ENCODE measurements around the gene EML6.

The EML6 gene

DNA sequence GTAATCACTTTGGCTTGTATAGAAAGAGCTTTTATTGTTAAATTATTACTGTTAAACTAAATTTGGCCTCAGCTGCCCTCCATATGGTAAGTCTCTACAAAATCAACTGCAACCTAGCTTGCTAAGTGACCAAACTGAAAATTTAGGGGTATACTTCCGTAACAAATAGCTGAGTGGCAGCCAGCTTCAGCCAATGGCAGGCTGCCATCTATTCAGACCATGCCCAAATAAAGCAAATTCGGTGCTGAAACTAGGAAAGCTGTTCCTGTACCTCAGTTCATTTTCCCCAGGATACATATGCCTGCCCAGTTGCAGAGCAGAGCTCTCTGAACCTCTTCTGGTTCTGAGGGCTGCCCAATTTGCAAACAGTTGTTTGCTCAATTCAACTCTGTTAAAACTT is 94.8 kb downstream of the EML6 start:
- Histone ChIP-seq H3K36me3 (ENCODE audit: control insufficient read depth, insufficient read depth, low read length) (no peaks in the 10 kb centered on the region), H3K79me1 (ENCODE audit: low read length) (no peaks in the 10 kb centered on the region), H3K27ac (ENCODE audit: low read depth, low read length) (no peak overlapping the region), H2BK15ac (replicated peaks; ENCODE audit: low read depth) (no peak overlapping the region), H3K4me3 (ENCODE audit: low read length) (no peak overlapping the region), H3K4me2 (ENCODE audit: low read length) (no peak overlapping the region), H2BK120ac (ENCODE audit: low read depth, low read length) (no peak overlapping the region), H4K5ac (ENCODE audit: low read length) (no peak overlapping the region), H3K4ac (ENCODE audit: low read depth, low read length) (no peak overlapping the region), H3K4me1 (ENCODE audit: control insufficient read depth, low read depth, low read length) (no peaks in the 10 kb centered on the region), H3K79me2 (ENCODE audit: control insufficient read depth, insufficient read depth, low read length) (no peaks in the 10 kb centered on the region), H2BK5ac (ENCODE audit: low read length) (no peak overlapping the region), H3K56ac (ENCODE audit: low read length) (no peak overlapping the region), H3K9ac (ENCODE audit: low read length) (no peak overlapping the region), H3K18ac (ENCODE audit: low read length) (no peak overlapping the region), H2AK5ac (ENCODE audit: low read length) (no peak overlapping the region), H3K27me3 (ENCODE audit: insufficient read depth, low read length, poor library complexity) (no peaks in the 10 kb centered on the region), H3K23ac (ENCODE audit: low read length) (no peak overlapping the region), H4K8ac (ENCODE audit: low read depth, low read length) (no peak overlapping the region)
- no peak for DNase-seq
- WGBS (ENCODE audit: extremely low coverage, insufficient coverage, low lambda C conversion rate) = no CpG with 5 or more reads among the region's 2 CpGs

DNA sequence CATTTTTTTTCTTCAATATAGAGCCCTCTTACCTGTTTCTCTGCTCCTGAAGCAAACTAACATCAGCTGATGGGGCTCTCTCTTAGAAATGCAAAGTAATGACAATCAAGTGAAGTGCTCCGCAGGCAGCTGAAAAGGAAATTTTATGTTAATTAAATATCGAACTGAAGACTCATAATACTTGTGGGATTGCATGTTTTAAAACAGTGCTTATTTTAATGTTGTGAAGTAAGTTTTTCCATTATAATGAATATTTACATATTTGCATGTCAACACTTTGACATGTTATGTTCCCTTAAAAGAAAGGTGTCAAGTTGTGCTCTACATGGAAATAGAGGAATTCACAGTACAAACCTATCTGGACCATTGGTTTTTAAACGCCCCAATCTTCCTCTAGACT is 97.1 kb downstream of the EML6 start:
- Histone ChIP-seq H2BK120ac (ENCODE audit: low read depth, low read length) (no peak overlapping the region), H3K79me2 (ENCODE audit: control insufficient read depth, insufficient read depth, low read length) (no peaks in the 10 kb centered on the region), H4K8ac (ENCODE audit: low read depth, low read length) (no peak overlapping the region), H3K4me2 (ENCODE audit: low read length) (no peak overlapping the region), H3K18ac (ENCODE audit: low read length) (no peak overlapping the region), H3K4ac (ENCODE audit: low read depth, low read length) (no peak overlapping the region), H2AK5ac (ENCODE audit: low read length) (no peak overlapping the region), H2BK5ac (ENCODE audit: low read length) (no peak overlapping the region), H4K5ac (ENCODE audit: low read length) (no peak overlapping the region), H3K4me1 (ENCODE audit: control insufficient read depth, low read depth, low read length) (no peaks in the 10 kb centered on the region), H3K27ac (ENCODE audit: low read depth, low read length) (no peak overlapping the region), H3K79me1 (ENCODE audit: low read length) (no peaks in the 10 kb centered on the region), H3K27me3 (ENCODE audit: insufficient read depth, low read length, poor library complexity) (no peaks in the 10 kb centered on the region), H3K56ac (ENCODE audit: low read length) (no peak overlapping the region), H2BK15ac (replicated peaks; ENCODE audit: low read depth) (no peak overlapping the region), H3K9ac (ENCODE audit: low read length) (no peak overlapping the region), H3K23ac (ENCODE audit: low read length) (no peak overlapping the region), H3K36me3 (ENCODE audit: control insufficient read depth, insufficient read depth, low read length) (no peaks in the 10 kb centered on the region), H3K4me3 (ENCODE audit: low read length) (no peak overlapping the region)
- 100% methylated on average over 1 of the region's 3 CpGs for WGBS (ENCODE audit: extremely low coverage, insufficient coverage, low lambda C conversion rate)
- DNase-seq = no peak

DNA sequence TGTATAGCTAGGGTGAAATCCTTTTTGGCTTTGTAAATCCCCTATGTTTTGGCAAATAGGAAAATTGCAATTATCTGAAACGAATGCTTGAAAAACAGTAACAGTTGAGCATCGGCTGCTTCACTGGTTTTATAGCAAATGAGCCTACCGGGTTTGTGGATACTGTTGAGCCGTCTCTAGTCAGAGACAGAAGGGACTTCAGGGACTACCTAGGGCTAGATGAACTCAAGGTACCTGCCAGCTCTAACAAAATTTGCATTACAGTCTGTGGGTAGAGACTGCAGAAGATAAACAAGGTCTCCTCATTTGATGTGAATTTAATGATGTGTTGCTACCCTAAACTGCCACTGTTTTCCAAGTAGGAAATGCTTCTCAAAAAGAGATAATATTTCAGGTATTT is 101.1 kb downstream of the EML6 start:
- H3K27me3 ChIP-seq (ENCODE audit: insufficient read depth, low read length, poor library complexity) = no peaks in the 10 kb centered on the region
- no peak overlapping the region for H3K18ac ChIP-seq (ENCODE audit: low read length)
- no peak overlapping the region for H2AK5ac ChIP-seq (ENCODE audit: low read length)
- H2BK15ac ChIP-seq (replicated peaks; ENCODE audit: low read depth) = no peak overlapping the region
- H3K4me1 ChIP-seq (ENCODE audit: control insufficient read depth, low read depth, low read length) = no peaks in the 10 kb centered on the region
- no peak overlapping the region for H4K8ac ChIP-seq (ENCODE audit: low read depth, low read length)
- H3K4ac ChIP-seq (ENCODE audit: low read depth, low read length) = no peak overlapping the region
- WGBS (ENCODE audit: extremely low coverage, insufficient coverage, low lambda C conversion rate) = no CpG with 5 or more reads among the region's 4 CpGs
- H2BK120ac ChIP-seq (ENCODE audit: low read depth, low read length) = no peak overlapping the region
- H2BK5ac ChIP-seq (ENCODE audit: low read length) = no peak overlapping the region
- H3K4me2 ChIP-seq (ENCODE audit: low read length) = no peak overlapping the region
- H3K23ac ChIP-seq (ENCODE audit: low read length) = no peak overlapping the region
- no peak for DNase-seq
- H3K4me3 ChIP-seq (ENCODE audit: low read length) = no peak overlapping the region
- no peak overlapping the region for H3K27ac ChIP-seq (ENCODE audit: low read depth, low read length)
- no peak overlapping the region for H3K9ac ChIP-seq (ENCODE audit: low read length)
- H3K56ac ChIP-seq (ENCODE audit: low read length) = no peak overlapping the region
- H3K79me1 ChIP-seq (ENCODE audit: low read length) = no peaks in the 10 kb centered on the region
- no peaks in the 10 kb centered on the region for H3K36me3 ChIP-seq (ENCODE audit: control insufficient read depth, insufficient read depth, low read length)
- no peaks in the 10 kb centered on the region for H3K79me2 ChIP-seq (ENCODE audit: control insufficient read depth, insufficient read depth, low read length)
- H4K5ac ChIP-seq (ENCODE audit: low read length) = no peak overlapping the region

DNA sequence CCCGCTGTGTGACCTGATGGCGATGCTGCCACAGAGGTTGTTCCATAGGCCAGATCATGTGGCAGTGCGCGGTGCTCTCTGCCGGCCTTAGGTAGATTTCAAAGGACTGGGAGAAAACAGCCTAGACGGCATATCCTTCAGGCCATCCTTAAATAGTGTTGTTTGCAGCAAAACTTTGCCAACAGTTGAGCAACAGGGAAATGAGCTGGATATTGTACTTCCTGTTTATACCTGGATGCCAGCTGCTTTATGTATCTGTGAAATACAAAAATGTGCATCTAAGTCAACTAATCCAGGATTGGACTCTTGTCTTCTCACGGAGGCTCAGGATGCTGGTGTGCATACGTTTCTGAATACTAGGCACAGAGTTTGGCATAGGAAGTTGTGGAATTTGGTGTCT is 107.1 kb downstream of the EML6 start:
- Histone ChIP-seq H2BK15ac (replicated peaks; ENCODE audit: low read depth) (no peak overlapping the region), H2AK5ac (ENCODE audit: low read length) (no peak overlapping the region), H4K5ac (ENCODE audit: low read length) (no peak overlapping the region), H2BK120ac (ENCODE audit: low read depth, low read length) (no peak overlapping the region), H3K18ac (ENCODE audit: low read length) (no peak overlapping the region), H3K56ac (ENCODE audit: low read length) (no peak overlapping the region), H3K9ac (ENCODE audit: low read length) (no peak overlapping the region), H3K4me2 (ENCODE audit: low read length) (no peak overlapping the region), H3K4me3 (ENCODE audit: low read length) (no peak overlapping the region), H4K8ac (ENCODE audit: low read depth, low read length) (no peak overlapping the region), H3K23ac (ENCODE audit: low read length) (no peak overlapping the region), H3K4me1 (ENCODE audit: control insufficient read depth, low read depth, low read length) (no peaks in the 10 kb centered on the region), H3K27ac (ENCODE audit: low read depth, low read length) (no peak overlapping the region), H3K79me1 (ENCODE audit: low read length) (no peaks in the 10 kb centered on the region), H2BK5ac (ENCODE audit: low read length) (no peak overlapping the region), H3K4ac (ENCODE audit: low read depth, low read length) (no peak overlapping the region), H3K27me3 (ENCODE audit: insufficient read depth, low read length, poor library complexity) (no peaks in the 10 kb centered on the region), H3K36me3 (ENCODE audit: control insufficient read depth, insufficient read depth, low read length) (no peaks in the 10 kb centered on the region), H3K79me2 (ENCODE audit: control insufficient read depth, insufficient read depth, low read length) (no peaks in the 10 kb centered on the region)
- DNase-seq = no peak
- WGBS (ENCODE audit: extremely low coverage, insufficient coverage, low lambda C conversion rate) = no CpG with 5 or more reads among the region's 8 CpGs

DNA sequence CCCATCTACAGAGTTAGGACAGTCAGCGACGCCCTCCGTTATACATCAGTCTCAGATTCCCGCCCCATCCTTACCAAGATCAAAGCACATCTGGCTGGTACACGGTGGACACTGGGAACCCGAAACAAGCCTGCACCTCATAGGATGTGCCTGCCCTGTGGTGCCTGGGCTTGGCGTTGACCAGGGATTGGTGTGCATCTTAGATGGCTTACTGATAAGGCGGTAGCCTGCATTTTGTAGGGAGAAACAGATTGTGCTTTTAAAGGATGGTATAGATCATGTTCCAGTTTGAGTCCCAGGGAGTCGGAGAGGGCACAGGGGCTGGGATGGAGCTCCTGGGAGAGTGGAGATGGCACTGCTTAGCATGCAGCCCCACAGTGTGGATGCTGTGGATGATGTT is 108.0 kb downstream of the EML6 start:
- Histone ChIP-seq H4K5ac (ENCODE audit: low read length) (no peak overlapping the region), H3K27me3 (ENCODE audit: insufficient read depth, low read length, poor library complexity) (no peaks in the 10 kb centered on the region), H3K4me2 (ENCODE audit: low read length) (no peak overlapping the region), H2AK5ac (ENCODE audit: low read length) (no peak overlapping the region), H2BK120ac (ENCODE audit: low read depth, low read length) (no peak overlapping the region), H2BK15ac (replicated peaks; ENCODE audit: low read depth) (no peak overlapping the region), H3K79me2 (ENCODE audit: control insufficient read depth, insufficient read depth, low read length) (no peaks in the 10 kb centered on the region), H4K8ac (ENCODE audit: low read depth, low read length) (no peak overlapping the region), H3K79me1 (ENCODE audit: low read length) (no peaks in the 10 kb centered on the region), H3K56ac (ENCODE audit: low read length) (no peak overlapping the region), H2BK5ac (ENCODE audit: low read length) (no peak overlapping the region), H3K27ac (ENCODE audit: low read depth, low read length) (no peak overlapping the region), H3K36me3 (ENCODE audit: control insufficient read depth, insufficient read depth, low read length) (no peaks in the 10 kb centered on the region), H3K4me1 (ENCODE audit: control insufficient read depth, low read depth, low read length) (no peaks in the 10 kb centered on the region), H3K4ac (ENCODE audit: low read depth, low read length) (no peak overlapping the region), H3K18ac (ENCODE audit: low read length) (no peak overlapping the region), H3K4me3 (ENCODE audit: low read length) (no peak overlapping the region), H3K23ac (ENCODE audit: low read length) (no peak overlapping the region), H3K9ac (ENCODE audit: low read length) (no peak overlapping the region)
- no peak for DNase-seq
- no CpG with 5 or more reads among the region's 9 CpGs for WGBS (ENCODE audit: extremely low coverage, insufficient coverage, low lambda C conversion rate)

GRCh38 chr2:54834721-54835120 is 111.3 kb downstream of the EML6 start:
- Histone ChIP-seq H3K9ac (ENCODE audit: low read length) (no peak overlapping the region), H3K27me3 (ENCODE audit: insufficient read depth, low read length, poor library complexity) (no peaks in the 10 kb centered on the region), H4K8ac (ENCODE audit: low read depth, low read length) (no peak overlapping the region), H3K79me2 (ENCODE audit: control insufficient read depth, insufficient read depth, low read length) (no peaks in the 10 kb centered on the region), H3K4me3 (ENCODE audit: low read length) (no peak overlapping the region), H3K23ac (ENCODE audit: low read length) (no peak overlapping the region), H3K4ac (ENCODE audit: low read depth, low read length) (no peak overlapping the region), H2AK5ac (ENCODE audit: low read length) (no peak overlapping the region), H2BK15ac (replicated peaks; ENCODE audit: low read depth) (no peak overlapping the region), H2BK120ac (ENCODE audit: low read depth, low read length) (no peak overlapping the region), H4K5ac (ENCODE audit: low read length) (no peak overlapping the region), H3K4me1 (ENCODE audit: control insufficient read depth, low read depth, low read length) (no peaks in the 10 kb centered on the region), H3K4me2 (ENCODE audit: low read length) (no peak overlapping the region), H3K36me3 (ENCODE audit: control insufficient read depth, insufficient read depth, low read length) (no peaks in the 10 kb centered on the region), H2BK5ac (ENCODE audit: low read length) (no peak overlapping the region), H3K56ac (ENCODE audit: low read length) (no peak overlapping the region), H3K27ac (ENCODE audit: low read depth, low read length) (no peak overlapping the region), H3K18ac (ENCODE audit: low read length) (no peak overlapping the region), H3K79me1 (ENCODE audit: low read length) (no peaks in the 10 kb centered on the region)
- WGBS (ENCODE audit: extremely low coverage, insufficient coverage, low lambda C conversion rate) = no CpG with 5 or more reads among the region's 5 CpGs
- DNase-seq = no peak

Data from mesendoderm (in vitro differentiated cells).